Right renal cortex interstitium (tissue), 3 donors: ENCODE results near the gene KIAA0040. TPM values are rescaled to one million over a fixed set of nuclear protein-coding genes. Genes with fewer than 3 reads are reported as not detected.

Experiments used
- DNase-seq, 3 donors: peaks; one replicate each; pipeline ENCODE4 v3.0.0-alpha.2; 2013; ENCODE audit warnings: low read depth in 3 of 3, low spot score in 2 of 3
- polyA plus RNA-seq, 3 donors: library from polyadenylated mRNA; unstranded; fragments of 120-200 nt; gene quantifications; one replicate each; pipeline ENCODE4 v1.2.1, GENCODE V29; 2013; ENCODE audit not compliant: insufficient read length in 3 of 3

Gene KIAA0040
- polyA plus RNA-seq, 3 donors, result 16.3 to 18.1 (median 16.6) TPM

DNA sequence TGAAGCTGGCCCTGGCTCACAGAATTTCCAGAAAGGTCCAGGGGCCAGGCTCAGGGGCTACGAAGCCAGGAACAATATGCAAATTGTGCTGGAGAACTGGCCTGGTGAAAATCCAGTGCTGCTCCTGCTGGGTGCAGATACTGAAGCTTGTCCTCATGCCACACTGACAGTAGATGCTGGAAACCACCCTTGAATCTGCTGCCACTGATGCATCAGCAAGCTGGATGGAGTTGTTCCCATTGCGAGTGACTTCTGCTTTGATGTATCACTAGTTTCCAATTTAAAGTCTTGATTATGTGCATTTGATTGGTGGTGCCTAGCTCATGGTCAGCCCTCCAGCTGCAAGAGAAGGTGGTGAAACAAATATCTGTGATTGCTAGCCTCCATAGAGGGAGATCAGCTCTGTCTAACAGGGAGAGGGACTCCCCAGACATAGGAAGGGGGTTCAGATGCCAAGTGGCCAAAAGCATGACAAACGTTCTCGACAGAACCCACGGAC, 11.0 kb upstream of the KIAA0040 start:
- no peak for DNase-seq

DNA sequence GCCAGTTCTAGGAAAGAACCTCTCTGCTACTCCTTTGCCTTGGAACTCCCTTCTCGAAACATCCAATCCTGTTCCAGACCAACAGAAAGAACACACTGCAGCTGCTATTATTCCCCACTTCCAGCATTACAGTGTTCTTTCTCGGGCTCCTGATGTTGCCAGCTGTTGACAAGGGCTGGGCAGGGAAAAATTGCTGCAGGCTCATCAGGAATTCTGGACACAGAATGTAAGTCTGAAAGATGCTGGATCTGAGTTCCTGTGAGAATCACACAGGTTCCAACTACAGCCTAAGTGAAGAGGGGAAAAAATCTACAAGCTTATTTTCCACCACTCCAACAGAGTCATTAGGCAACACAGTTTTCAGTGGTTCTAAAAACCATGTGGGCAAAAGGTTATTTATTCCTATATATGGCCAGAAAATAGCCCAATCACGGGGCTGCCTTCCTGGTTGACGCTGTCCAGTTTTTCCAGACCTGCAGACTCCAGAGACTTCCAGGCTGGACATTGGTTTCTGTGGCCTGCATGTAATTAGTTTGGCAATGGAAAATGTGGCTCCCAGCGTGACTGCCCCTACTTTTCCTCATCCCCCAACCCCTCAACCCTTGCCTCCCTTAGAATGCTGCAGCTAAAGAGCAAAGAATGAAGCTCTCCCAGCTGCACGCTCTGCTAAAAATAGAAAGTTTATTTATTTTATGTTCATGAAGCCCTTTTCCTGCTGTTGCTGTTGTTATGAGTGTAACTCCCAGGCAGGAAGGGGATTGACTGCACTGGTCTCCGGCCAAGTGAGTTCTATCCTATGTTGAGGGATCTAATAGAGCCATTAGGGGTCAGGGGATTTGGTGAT, 8.3 kb upstream of the KIAA0040 start:
- DNase-seq, result peak in 2 of 3 donors; percentile 54 to 55

DNA sequence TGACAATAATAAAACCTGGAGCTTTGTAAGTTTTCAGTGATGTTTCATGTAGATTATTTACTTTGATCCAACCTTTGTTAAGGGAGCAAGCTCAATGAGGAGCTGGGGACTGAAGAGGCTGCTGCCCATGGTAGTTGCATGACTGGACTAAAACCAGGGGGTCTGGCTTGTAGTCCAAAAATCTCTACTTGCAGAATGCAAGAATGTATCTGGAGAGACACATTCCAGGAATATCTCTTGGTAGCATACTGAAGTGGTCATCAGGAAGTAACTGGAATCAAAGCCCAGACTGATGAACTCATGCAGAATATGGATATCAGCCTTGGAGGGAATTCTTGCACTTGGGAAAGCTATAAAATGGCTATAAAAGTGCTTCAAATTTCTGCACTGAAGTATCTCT, 5.8 kb upstream of the KIAA0040 start:
- DNase-seq, result no peak

DNA sequence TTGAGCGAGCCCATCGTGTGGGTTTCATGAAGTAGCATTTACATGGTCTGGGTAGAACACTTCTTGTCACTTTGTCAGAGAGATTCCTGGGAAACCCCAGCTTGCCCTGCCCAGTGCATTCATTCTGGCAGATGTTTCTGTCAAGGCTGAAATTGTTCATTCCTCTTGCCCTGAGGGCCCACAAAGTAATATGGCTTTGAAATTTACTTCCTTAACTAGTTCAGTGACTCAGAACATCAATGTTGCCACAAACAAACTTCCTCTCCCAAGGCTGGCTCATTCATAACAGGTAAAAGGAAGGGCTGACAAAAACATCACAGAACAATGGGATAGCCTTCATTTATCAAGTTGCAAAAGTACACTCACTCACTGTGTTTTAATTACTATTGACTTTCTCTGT, 5.0 kb upstream of the KIAA0040 start:
- DNase-seq, result no peak

DNA sequence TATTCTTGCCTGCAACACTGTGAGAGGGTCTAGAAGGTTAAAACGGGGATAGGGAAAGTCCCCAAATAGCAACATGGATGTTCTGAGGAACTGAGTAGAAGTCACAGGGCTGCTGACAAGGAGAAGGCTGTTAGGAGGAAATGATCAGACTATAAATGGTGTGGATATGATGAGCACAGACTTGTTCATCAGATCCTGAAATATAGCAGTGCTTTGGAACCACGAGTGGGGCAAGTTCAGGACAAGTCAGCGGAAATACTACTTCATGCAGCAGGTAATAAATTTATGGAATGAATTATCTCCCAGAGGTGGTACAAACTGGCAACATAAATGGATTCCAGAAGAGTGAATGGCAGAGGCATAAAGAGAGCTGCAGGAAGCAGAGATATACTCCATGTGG, 3.2 kb upstream of the KIAA0040 start:
- no peak for DNase-seq

DNA sequence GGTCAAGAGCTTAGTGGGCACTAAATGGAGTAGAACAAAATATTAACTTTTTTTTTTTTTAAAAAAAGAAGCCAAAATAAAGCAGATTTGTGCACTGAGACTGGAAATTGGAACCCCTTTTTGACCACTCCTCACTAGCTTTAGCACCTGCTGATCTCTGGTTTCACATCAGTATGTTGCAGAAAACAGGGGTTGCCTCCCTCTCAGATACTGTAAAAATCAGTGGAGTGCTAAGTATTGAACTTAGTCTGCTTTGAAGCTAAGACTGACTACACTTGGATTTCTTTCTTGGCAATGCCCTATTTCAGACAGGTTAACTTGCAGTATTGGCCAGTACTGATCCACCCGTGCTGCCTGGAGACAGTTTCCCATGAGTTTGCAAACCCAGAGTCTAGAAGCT, 2.7 kb upstream of the KIAA0040 start:
- DNase-seq, result no peak

DNA sequence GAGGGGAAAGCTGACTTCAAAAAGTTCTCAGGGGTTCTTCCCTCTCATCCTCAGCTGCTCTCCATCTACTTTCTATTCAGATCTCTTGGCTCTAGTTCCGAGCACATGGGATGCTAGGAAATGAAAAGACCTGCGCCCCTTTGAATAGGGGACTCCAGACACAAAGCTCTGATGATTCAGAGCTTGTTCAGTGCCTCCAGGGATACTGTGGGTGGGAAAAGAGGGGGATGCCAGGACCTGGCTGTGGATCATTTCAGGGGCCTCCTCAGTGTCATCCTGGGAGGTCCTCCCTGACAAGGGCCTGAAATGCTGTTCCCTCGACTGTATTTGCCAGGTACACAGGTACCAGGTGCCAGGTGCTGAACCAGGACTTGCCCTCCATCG, 943 bp upstream of the KIAA0040 start:
- DNase-seq, result no peak

DNA sequence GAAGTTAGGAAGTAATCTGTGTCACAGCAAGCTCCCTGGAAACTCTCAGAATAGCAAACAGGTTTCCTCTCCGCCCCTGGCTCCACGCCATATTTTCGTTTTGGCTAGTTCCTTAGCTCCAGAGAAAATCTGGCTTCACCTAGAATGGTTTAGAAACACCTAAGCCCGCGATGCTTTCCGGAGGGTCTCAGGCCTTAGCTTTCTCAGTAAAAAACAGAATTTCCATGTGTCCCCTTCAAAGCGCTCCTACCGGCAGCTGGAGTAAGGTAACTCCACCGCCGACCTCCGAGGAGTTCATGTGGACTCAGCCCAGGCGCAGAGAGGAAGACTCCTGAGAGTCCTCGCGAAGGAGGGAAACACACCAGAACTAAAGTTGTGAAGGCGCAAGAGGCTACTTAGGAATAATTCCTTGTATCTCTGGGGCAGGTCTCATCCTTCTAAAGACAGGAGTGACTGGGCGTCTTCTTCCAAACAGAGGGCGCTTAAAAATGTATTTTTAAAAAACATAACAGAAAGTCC, 406 bp downstream of the KIAA0040 start:
- peak in 1 of 3 donors; percentile 36 for DNase-seq

DNA sequence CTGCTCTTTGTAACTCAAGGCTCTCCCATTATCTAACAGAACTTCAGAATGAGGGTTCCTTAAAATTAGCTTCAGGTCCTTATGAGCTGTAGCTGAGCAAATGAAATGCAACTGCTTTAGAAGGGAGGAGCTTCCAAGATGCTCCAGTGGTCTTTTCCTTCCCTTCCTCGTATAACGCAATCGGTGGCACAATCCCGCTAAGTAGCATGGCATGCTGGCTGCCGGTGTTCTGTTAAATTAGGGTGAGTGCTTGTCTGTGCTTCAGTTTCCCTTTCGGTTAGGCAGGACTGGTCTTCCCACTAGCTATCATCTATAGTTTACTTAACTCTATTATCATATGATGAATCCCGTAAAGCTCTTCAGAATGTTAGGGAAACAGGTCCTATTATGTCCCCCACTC, 917 bp downstream of the KIAA0040 start:
- no peak for DNase-seq

DNA sequence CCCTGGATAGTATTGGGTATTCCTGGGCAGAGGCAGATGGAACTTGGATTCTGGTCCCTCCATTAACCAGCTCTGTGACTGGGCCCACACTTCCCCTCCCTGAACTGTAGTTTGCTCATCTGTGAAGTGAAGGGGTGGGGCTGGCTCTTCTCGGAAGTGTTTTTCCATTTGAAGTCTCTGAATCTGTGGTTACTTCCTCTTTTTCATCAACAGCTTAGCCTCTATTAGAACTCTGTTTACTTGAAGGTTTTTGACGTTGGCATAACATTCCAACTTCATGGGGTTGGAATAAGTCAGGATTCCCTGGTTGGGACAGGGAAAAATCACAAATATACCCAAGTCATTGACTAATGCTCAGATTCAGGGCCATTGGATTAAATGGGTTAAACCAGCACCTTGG, 3.6 kb downstream of the KIAA0040 start:
- DNase-seq, result no peak

DNA sequence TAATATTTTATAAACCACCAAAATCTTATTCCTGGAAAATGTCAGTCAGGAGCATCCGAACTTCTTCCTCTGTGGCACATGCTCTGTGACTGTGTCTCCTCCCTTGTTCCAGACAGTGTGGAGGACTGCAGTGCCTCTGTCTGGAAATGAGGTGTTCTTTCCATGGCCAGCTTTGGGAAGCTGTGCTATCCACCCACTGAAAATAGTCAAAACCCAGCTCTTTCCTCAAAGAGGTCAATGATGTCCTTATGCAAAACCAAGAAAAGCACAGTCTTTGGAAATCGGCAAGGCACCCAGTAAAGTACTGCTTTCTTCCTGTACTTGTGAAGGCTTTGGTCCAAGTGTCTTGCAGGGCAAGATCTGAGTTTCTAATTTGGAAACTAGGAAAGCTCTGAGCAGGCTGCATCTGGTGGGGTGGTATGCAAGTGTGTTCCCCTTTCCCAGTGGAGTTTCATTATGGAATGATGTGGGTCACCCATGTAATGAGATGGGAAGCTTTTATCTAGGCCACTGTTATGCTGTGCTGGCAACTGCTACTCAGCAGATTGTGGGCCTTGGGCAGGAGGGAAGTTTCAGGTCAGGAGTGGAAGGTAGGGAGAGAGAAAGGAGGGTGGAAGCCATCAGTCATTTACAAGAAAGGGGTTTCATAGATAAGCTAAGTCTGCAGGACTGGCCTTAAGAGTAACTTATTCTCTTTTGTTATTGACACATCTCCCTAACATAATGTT, 6.0 kb downstream of the KIAA0040 start:
- DNase-seq, result no peak

DNA sequence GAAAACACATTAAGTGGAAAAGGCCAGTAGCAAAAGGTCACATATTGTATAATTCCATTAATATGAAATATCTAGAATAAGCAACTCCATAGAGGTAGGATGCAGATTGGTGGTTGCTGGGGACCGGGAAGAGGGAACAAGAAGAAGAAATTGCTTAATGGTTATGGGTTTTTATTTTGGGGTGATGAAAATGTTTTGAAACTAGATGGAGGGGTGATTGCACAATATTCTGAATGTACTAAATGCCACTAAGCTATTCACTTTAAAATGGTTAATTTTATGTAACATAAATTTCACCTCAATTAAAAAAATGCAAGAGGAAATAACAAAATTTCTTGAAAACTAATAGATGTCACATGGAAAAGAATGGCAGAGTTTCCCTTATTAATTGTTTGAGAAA, 6.7 kb downstream of the KIAA0040 start:
- no peak for DNase-seq

DNA sequence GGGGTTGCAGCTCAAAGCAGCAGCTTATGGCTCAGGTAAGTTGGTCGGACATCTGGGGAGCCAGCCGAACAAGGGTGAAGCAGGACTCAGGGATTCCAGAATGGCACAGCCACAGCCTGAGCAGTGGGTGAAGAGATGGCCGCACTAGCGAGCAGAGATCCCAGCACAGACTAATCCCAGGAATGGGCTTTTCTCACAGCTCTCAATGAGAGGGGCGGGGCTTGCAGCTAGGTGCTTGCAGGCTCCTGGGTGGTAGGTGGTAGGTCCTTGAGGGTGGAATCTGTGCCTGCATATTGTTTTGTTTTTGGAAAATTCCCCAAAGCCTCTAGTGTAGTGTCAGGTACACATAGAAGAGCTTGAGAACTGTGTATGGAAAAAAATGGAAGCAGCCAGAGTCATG, 9.0 kb downstream of the KIAA0040 start:
- DNase-seq, result no peak

DNA sequence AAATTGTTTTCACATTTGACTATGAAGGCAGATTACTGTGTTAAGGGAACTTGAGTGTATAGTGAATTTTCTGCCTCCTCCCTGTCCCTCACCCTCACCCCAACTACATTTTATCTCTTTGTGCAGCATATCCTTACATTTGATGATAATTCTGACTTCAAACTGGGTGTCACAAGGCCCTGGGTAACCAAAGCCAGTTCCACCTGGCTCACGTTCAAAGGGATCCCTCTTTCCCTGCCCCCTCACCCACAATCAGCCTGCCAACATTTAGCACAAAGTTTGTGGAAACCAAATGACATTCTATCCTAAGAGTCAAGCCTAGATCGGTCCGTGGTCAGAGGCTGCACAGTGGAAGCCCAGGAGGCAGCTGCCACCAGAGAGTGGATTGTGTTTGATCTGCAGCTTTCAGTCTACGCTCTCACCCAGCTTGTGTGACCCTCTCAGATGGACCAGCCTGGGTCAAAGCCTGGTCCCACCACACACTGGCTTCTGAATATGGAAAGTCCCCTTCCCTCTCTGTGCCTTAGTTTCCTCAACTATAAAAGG, 10.3 kb downstream of the KIAA0040 start:
- no peak for DNase-seq

DNA sequence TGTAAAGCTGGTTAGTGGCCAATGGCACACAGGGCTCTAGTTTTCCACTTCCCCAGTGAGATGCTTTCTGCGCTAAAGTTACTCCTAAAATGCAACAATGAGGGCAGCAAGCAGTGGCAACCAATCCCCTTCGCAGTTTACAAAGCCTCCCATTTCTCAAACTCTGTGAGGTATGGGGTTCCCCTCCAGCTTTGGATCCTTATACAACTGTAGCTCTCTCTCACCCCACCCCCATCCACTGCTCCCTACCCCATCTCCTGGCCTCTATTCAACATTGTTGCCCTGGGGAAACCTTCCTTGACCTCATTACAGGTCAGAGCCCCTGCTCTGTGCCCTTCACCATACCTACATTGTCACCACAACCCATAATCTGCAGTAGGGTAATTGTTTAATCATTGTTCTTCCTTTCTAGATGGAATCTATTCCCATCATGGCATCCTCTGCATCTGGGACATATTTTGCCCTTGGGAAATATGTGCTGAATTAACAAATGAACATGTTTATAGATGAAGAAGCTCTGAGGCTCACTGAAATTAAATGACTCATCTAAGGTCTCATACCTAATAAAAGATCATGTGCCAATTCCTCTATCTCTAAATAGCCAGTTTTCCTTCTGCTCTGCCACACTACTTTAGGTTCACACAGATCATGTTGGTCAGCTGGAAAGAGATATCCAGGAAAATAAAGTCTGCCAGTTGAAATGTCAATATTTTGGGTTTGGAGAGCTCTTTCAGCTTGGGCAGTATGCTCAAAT, 12.6 kb downstream of the KIAA0040 start:
- no peak for DNase-seq

DNA sequence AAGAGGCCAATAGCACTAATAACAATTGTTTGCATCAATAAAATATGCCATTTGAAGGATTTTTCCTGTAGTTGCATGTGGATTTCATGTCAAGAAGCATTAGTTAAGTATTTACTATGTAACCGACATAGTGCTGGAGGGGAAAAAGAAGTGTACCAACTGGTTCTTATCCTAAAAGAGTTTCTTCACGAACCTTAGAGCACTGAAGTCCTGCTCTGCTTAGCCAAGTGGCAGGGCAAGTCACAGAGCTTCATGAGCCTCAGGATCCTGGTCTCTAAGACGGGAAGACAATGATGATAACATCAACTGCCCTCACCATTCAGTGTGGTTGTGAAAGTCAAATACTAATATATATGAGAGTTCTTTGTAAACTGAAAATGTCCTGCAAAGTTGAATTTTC, 14.1 kb downstream of the KIAA0040 start:
- DNase-seq, result no peak

DNA sequence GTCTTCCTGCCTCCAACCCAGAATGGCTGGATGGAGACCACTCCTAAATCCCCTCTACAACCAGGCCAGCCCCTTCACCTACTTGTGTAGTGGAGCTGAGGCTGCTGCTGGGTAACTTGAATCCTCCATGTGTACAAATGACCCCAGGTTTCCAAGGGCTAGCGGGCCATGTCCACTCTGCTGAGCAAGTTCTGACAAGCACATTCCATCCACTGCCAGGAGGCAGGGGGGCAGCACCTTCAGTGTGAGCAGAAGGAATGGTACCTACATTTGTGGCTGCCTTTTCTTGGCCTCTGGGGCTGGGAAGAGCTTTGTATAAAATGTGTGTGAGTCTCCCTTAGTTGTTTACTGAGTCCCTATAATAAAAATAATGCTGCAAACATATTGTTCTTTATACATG, 14.5 kb downstream of the KIAA0040 start:
- DNase-seq, result no peak

DNA sequence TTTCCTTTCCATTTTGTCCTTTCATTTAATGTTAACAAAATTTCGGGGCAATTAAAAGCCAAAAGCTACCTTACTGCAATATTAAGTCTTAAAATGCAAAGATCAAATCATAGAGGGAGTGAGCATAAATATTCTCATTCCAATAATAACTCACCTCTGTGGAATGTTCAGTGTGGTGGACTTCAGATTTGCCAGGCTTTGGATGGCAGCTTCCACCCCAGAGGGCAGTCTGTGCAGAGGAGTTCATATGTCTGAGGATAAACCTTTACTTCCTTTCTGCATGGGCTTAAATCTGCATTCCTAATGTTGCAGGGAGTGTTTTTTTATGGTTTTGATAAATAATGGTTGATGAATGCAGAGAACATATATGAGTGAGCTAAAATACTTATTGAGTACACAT, 16.3 kb downstream of the KIAA0040 start:
- DNase-seq, result no peak

DNA sequence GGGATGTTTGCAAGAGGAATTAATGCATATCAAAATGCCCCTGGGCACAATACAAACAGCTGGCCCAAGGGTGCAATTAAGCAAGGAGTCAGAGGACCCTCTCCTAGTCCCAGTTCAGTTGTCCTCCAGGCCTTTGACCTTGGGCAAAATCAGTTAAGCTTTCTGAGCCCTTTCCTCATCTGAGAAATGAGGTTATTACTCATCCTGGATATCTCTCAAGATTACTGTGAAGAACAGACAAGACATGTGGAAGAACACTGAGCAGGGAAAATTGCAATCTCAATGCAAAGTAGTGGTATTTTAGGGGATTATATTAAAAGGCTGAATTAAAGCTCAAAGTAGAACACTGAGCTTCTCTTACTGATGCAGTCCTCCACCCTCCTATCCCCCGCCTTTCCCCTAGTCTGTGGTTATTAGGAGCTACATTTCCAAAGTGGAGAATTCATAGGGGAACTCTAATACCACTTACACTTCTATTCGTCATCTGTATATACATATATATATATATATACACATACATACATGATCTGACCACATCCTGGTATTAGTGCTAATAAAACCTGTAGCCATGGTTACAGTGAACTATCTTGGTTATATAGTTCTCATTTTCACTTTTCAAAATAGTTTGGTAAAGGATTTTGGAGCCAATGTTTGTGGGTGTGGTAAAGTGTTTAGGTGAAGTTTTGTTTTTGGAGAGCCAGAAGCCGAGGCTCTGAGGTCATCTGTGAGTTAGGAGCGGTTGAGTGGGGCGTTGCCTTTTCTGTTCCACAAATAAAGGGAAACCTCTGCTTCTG, 18.1 kb downstream of the KIAA0040 start:
- DNase-seq, result no peak

DNA sequence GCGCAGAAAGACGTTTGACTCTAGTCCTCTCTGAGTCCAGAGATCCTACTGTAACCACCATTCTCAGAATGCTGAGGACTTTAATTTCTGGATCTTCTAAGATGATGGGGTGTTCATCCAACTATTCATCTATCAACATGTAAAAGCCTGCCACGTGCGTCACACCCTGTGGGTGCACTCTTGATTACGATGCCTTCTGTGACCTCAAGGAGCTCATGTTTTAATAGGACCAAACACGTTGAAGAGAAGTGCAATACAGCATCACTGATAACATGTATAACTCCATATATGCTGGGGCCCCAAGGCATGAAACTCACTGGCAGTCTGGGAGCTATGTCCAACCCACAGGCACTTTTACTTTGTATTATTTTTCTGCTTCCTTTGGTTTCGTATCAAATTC, 19.0 kb downstream of the KIAA0040 start:
- DNase-seq, result no peak
